ENCODE results near the gene PYROXD2. TPM values are rescaled to one million over a fixed set of nuclear protein-coding genes. Genes with fewer than 3 reads are reported as not detected.

Gene PYROXD2
- total RNA-seq, 2 experiments from 2014 or later = 0.41 to 4.3 TPM

DNA sequence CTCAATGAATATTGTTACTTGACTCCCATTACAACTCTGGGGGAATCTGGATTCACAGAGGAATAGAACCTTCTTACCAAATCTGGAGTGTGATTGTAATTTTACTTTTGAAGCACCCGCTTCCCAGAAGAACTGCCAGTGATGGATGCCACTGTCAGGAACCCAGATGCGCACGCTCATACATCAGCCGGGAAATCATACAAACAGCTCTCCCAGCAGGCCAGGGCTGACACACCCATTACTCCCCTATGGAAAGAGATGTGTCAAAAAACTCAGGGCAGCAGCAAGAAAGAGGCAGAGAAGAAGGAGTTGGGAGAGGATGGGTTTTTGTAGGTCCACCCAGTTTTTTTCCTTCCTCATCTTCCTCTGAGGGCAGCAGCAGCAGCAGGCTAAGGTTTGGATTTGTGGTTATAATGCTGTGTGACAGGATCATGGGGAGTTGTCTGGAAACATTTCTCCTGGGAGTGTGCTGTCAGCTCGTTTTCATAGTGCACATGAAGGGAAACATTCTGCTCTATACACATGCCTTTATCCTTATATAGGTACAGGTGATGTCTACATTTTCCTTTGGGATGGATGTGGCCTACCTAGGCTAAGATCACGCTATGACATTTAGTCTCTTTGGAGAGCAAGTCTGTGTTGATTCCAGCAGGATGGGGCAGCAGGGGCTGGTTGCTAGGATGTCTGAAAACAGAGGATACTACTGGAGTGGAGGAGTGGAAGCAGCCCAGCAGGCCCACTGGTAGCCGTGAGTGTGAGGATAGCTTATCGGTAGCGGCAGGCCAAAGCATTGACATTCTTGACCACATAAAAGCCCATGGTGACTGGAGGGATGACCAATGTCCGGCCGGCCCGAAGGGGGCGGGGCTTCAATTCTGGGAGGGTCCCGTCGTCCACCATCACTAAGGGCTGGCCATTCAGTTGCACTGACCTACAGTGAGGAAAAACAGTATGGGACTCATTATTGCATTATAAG is 44.1 kb upstream of the PYROXD2 start:
- H3K4me1 ChIP-seq (ENCODE audit: insufficient read depth, low read length, poor library complexity, severe bottlenecking) = no peaks in the 10 kb centered on the region

DNA sequence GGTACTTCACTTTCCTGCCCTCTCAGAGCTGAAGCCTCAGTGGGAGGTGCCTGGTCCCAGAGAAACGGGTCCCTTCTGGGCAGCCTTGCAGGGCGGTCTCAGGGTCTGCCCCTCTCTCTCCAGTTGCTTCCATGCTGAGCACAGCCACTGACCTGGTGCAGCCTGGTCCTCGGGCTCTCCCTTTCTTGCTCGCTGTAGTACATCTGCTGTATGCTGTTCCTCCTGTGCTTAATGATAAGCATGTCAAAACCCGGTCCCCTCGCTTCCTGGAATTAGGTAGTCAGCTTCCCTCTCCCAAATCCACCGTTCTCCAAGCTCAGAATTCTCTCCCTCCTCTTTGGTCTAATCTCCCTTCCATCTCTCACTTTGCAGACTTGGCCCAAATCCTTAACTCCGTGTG is 42.7 kb upstream of the PYROXD2 start:
- Histone ChIP-seq H3K4me2 (ENCODE audit: low read length) (no peak overlapping the region), H3K27ac (ENCODE audit: low read depth, low read length, poor library complexity, severe bottlenecking) (no peak overlapping the region), H3K4me3 (ENCODE audit: low read depth, low read length, poor library complexity, severe bottlenecking) (no peak overlapping the region), H2AFZ (ENCODE audit: low read length) (no peak overlapping the region), H4K20me1 (ENCODE audit: insufficient read depth, low read length) (no peaks in the 10 kb centered on the region), H3K36me3 (ENCODE audit: insufficient read depth, low read length) (no peaks in the 10 kb centered on the region), H3K79me2 (ENCODE audit: insufficient read depth, low read depth, low read length) (no peaks in the 10 kb centered on the region), H3K4me1 (ENCODE audit: insufficient read depth, low read length, poor library complexity, severe bottlenecking) (no peaks in the 10 kb centered on the region), H3K9me2 (ENCODE audit: insufficient read depth, low read length) (no peaks in the 10 kb centered on the region), H3K9me3 (ENCODE audit: low read length) (no peaks in the 10 kb centered on the region)
- ChIA-PET CTCF (ENCODE audit: unreplicated experiment) (no interaction called here), POLR2A (no interaction called here)
- TF ChIP-seq, protein P1, sequence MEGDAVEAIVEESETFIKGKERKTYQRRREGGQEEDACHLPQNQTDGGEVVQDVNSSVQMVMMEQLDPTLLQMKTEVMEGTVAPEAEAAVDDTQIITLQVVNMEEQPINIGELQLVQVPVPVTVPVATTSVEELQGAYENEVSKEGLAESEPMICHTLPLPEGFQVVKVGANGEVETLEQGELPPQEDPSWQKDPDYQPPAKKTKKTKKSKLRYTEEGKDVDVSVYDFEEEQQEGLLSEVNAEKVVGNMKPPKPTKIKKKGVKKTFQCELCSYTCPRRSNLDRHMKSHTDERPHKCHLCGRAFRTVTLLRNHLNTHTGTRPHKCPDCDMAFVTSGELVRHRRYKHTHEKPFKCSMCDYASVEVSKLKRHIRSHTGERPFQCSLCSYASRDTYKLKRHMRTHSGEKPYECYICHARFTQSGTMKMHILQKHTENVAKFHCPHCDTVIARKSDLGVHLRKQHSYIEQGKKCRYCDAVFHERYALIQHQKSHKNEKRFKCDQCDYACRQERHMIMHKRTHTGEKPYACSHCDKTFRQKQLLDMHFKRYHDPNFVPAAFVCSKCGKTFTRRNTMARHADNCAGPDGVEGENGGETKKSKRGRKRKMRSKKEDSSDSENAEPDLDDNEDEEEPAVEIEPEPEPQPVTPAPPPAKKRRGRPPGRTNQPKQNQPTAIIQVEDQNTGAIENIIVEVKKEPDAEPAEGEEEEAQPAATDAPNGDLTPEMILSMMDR (conservative IDR thresholded peaks at IDR 0.05; ENCODE audit: low read length) = no peak
- no peak for TF ChIP-seq EZH2phosphoT487 (IDR thresholded peaks at IDR 0.05; ENCODE audit: borderline replicate concordance, low read depth, low read length)
- DNase-seq (ENCODE audit: low spot score) = no peak
- intact Hi-C loops (cut with micrococcal nuclease; ENCODE audit: unreplicated experiment) = no loop called here
- no TSS peak for BruUV-seq (replicated peaks)

More for the DNA sequence above, 44.1 kb upstream of the PYROXD2 start:
- POLR2A ChIA-PET = no interaction called here
- H3K79me2 ChIP-seq (ENCODE audit: insufficient read depth, low read depth, low read length) = no peaks in the 10 kb centered on the region
- intact Hi-C loops (cut with micrococcal nuclease; ENCODE audit: unreplicated experiment) = no loop called here
- DNase-seq (ENCODE audit: low spot score) = no peak
- H3K36me3 ChIP-seq (ENCODE audit: insufficient read depth, low read length) = no peaks in the 10 kb centered on the region
- TF ChIP-seq, protein P1 (conservative IDR thresholded peaks at IDR 0.05; ENCODE audit: low read length) = no peak
- TF ChIP-seq EZH2phosphoT487 (IDR thresholded peaks at IDR 0.05; ENCODE audit: borderline replicate concordance, low read depth, low read length) = no peak
- no peaks in the 10 kb centered on the region for H4K20me1 ChIP-seq (ENCODE audit: insufficient read depth, low read length)
- no peak overlapping the region for H3K4me2 ChIP-seq (ENCODE audit: low read length)
- no TSS peak for BruUV-seq (replicated peaks)
- no peak overlapping the region for H3K27ac ChIP-seq (ENCODE audit: low read depth, low read length, poor library complexity, severe bottlenecking)
- H2AFZ ChIP-seq (ENCODE audit: low read length) = no peak overlapping the region
- no peaks in the 10 kb centered on the region for H3K9me2 ChIP-seq (ENCODE audit: insufficient read depth, low read length)
- CTCF ChIA-PET (ENCODE audit: unreplicated experiment) = no interaction called here
- H3K4me3 ChIP-seq (ENCODE audit: low read depth, low read length, poor library complexity, severe bottlenecking) = no peak overlapping the region
- H3K9me3 ChIP-seq (ENCODE audit: low read length) = no peaks in the 10 kb centered on the region
